Stomach (tissue), 9 donors: Measurements from ENCODE around the gene MEG3. TPM values are rescaled to one million over a fixed set of nuclear protein-coding genes. Genes with fewer than 3 reads are reported as not detected.

Experiments used
- DNase-seq, 2 donors: peaks; one replicate each; pipeline versions ENCODE4 v3.0.0 to v3.0.0-alpha.2; 2013 to 2019
- H3K27ac ChIP-seq, 5 donors: fragments of 200-600 bp in 4 of 5; sonication (generic) in 4 of 5; one replicate each; pipeline ENCODE4 v1.5.1; 2013 to 2019; ENCODE audit warnings: mild to moderate bottlenecking in 1 of 5, moderate library complexity in 1 of 5
- H3K27me3 ChIP-seq, 3 donors: fragments of 200-600 bp; sonication (generic); one replicate each; pipeline ENCODE4 v1.5.1; 2017 to 2019; ENCODE audit warnings: mixed run types in 1 of 3
- H3K36me3 ChIP-seq, 4 donors: fragments of 200-600 bp; sonication (generic); 1 replicate in 3 of 4; 2 replicates in 1 of 4; pipeline ENCODE4 v1.5.1; 2016 to 2019
- H3K4me1 ChIP-seq, 4 donors: fragments of 200-600 bp; sonication (generic); one replicate each; pipeline ENCODE4 v1.5.1; 2016 to 2019
- H3K4me3 ChIP-seq, 4 donors: fragments of 200-600 bp; sonication (generic) in 3 of 4; one replicate each; pipeline ENCODE4 v1.5.1; 2016 to 2019; ENCODE audit warnings: mild to moderate bottlenecking in 1 of 4
- H3K9me3 ChIP-seq, 4 donors: fragments of 200-600 bp; sonication (generic); one replicate each; pipeline ENCODE4 v1.5.1; 2016 to 2019
- EP300 ChIP-seq: sonication (generic); formaldehyde crosslinking; IDR thresholded peaks from one replicate; pipeline ENCODE4 v1.6.1; 2017; ENCODE audit warnings: antibody characterized with exemption
- POLR2A ChIP-seq, 4 donors: fragments of 450-650 bp; IDR thresholded peaks; one replicate each; pipeline ENCODE4 v1.6.1; 2016; ENCODE audit warnings: antibody characterized with exemption in 4 of 4, control low read depth in 2 of 4, mild to moderate bottlenecking in 1 of 4, moderate library complexity in 1 of 4
- POLR2AphosphoS5 ChIP-seq, 3 donors: sonication (generic); formaldehyde crosslinking; IDR thresholded peaks; one replicate each; pipeline ENCODE4 v1.6.1; 2016; ENCODE audit warnings: antibody characterized with exemption in 3 of 3
- WGBS, 5 donors: extraction: QIAGEN DNeasy Blood & Tissue Kit in 3 of 5; methylation state at CpG; one replicate each; pipeline versions ENCODE4 v1.1.5 to v1.1.7; 2013 to 2018; 5-methylcytosine and 5-hydroxymethylcytosine counted together
- intact Hi-C: fragments of 100-400 bp; cut with DNase I; formaldehyde crosslinking; loops from one replicate; pipeline ENCODE4 v1.15.1; 2023; ENCODE audit warnings: low total_unique reads
- polyA plus RNA-seq, 3 donors: library from polyadenylated mRNA; stranded (reverse); fragments of 200-250 nt; gene quantifications; one replicate each; pipeline ENCODE4 v1.2.3, GENCODE V29; 2013
- total RNA-seq, 5 donors: library from RNA; depleted of rRNA; stranded (reverse); fragments of >200 nt; gene quantifications; one replicate each; pipeline versions ENCODE4 v1.1.0 to v1.2.3, GENCODE V29; 2014 to 2016
- TF ChIP-seq, protein P1 (sequence below), 7 experiments: fragments of 450-650 bp in 4 of 7; fragments of 200-600 bp in 3 of 7; sonication (generic) in 3 of 7; IDR thresholded peaks; one replicate each; pipeline ENCODE4 v1.5.1; 2016 to 2019; ENCODE audit warnings: antibody characterized with exemption in 7 of 7, control low read depth in 2 of 7, mild to moderate bottlenecking in 1 of 7
- donor health status: healthy with polysubstance abuse.
- donor health status: Bipolar disorder and iron deficiency.
- donor health status: healthy.

The MEG3 gene
- total and polyA plus RNA-seq, 8 donors = 13.4 to 390 (median 99.2) TPM

GRCh38 chr14:100859781-100860180, 33.9 kb downstream of the MEG3 start:
- intact Hi-C loops = no loop called here
- TF ChIP-seq POLR2A (IDR thresholded peaks at IDR 0.05) (no peak), POLR2AphosphoS5 (IDR thresholded peaks at IDR 0.05) (no peak), EP300 (no peak)
- TF ChIP-seq, protein P1, sequence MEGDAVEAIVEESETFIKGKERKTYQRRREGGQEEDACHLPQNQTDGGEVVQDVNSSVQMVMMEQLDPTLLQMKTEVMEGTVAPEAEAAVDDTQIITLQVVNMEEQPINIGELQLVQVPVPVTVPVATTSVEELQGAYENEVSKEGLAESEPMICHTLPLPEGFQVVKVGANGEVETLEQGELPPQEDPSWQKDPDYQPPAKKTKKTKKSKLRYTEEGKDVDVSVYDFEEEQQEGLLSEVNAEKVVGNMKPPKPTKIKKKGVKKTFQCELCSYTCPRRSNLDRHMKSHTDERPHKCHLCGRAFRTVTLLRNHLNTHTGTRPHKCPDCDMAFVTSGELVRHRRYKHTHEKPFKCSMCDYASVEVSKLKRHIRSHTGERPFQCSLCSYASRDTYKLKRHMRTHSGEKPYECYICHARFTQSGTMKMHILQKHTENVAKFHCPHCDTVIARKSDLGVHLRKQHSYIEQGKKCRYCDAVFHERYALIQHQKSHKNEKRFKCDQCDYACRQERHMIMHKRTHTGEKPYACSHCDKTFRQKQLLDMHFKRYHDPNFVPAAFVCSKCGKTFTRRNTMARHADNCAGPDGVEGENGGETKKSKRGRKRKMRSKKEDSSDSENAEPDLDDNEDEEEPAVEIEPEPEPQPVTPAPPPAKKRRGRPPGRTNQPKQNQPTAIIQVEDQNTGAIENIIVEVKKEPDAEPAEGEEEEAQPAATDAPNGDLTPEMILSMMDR (IDR thresholded peaks at IDR 0.05) = no peak
- WGBS, 5 donors = 84 to 89% (median 86%) methylated on average over 17 to 18 of the region's 18 CpGs
- Histone ChIP-seq H3K27me3 (peaks cover 0 to 46% (median 0%) of the 10 kb centered on the region in 3 donors), H3K36me3 (no peaks in the 10 kb centered on the region), H3K4me1 (no peaks in the 10 kb centered on the region), H3K4me3 (no peak overlapping the region), H3K27ac (no peak overlapping the region), H3K9me3 (no peaks in the 10 kb centered on the region)
- DNase-seq = no peak

- Histone ChIP-seq H3K27ac (no peak overlapping the region), H3K36me3 (no peaks in the 10 kb centered on the region), H3K9me3 (no peaks in the 10 kb centered on the region), H3K27me3 (peaks cover 0 to 46% (median 0%) of the 10 kb centered on the region in 3 donors), H3K4me1 (no peaks in the 10 kb centered on the region), H3K4me3 (no peak overlapping the region)
- 72 to 83% (median 80%) methylated on average over 13 to 19 of the region's 19 CpGs for WGBS, 5 donors
- DNase-seq = no peak
- TF ChIP-seq EP300 = no peak
- TF ChIP-seq, protein P1 (IDR thresholded peaks at IDR 0.05) = no peak
- no peak for TF ChIP-seq POLR2AphosphoS5 (IDR thresholded peaks at IDR 0.05)
- no peak for TF ChIP-seq POLR2A (IDR thresholded peaks at IDR 0.05)
- intact Hi-C loops = no loop called here
Observed at GRCh38 chr14:100860556-100861187, 34.8 kb downstream of the MEG3 start.

DNA sequence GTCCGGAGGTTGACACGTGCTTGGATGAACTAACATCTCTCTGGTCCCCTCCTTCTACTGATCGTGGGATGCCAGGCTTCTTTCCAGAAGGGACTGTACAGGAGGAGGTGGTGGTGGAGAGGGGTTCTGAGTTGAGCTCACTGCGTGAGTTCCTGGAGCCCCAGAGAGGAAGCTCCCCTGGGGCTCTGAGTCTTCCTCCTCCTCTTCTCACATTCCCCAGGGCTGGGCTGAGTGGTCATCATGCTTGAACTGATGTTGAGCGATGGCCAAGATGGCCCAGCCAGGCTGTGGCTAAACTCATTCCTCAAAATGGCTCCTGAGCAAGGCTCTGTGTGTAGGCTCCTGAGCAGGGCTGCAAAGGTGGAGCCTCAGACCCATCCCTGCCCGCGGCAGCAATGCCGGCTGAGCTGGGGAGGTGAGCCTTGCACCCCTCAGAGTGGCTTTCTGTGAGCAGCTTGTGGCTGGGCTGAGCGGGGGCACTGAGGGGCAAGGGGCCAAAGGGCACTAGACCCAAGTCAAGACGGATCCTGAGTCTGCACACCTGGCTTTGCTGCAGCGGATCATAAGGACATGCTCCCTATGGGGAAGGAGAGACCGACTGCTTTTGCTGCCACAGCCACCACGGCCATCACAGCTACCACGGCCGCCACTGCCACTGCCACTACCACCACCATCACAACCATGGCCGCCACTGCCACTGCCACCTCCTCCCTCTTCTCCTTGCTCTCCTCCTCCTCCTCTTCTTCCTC, 35.4 kb downstream of the MEG3 start:
- H3K4me3 ChIP-seq = no peak overlapping the region
- intact Hi-C loops = no loop called here
- no peaks in the 10 kb centered on the region for H3K9me3 ChIP-seq
- 88 to 94% (median 89%) methylated on average over 11 to 16 of the region's 16 CpGs for WGBS, 5 donors
- no peak for DNase-seq
- TF ChIP-seq POLR2AphosphoS5 (IDR thresholded peaks at IDR 0.05) (no peak), POLR2A (IDR thresholded peaks at IDR 0.05) (no peak)
- TF ChIP-seq, protein P1 (IDR thresholded peaks at IDR 0.05) = no peak
- peaks cover 0 to 46% (median 0%) of the 10 kb centered on the region in 3 donors for H3K27me3 ChIP-seq
- no peaks in the 10 kb centered on the region for H3K4me1 ChIP-seq
- no peaks in the 10 kb centered on the region for H3K36me3 ChIP-seq
- no peak overlapping the region for H3K27ac ChIP-seq

DNA sequence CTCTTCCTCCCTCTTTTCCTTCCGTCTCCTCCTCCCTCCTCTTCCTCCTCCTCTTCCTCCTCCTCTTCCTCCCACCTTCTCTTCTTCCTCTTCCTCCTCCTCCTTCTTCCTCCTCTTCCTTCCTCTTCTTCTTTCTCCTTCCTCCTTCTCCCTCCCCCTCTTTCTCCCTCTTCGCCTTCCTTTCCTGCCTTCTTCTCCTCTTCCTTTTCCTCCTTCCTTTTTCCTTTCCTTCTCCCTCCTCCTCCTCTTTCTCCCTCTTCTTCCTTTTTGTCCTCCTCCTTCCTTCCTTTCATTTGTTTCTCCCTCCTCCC, 36.0 kb downstream of the MEG3 start:
- Histone ChIP-seq H3K4me3 (no peak overlapping the region), H3K9me3 (no peaks in the 10 kb centered on the region), H3K36me3 (no peaks in the 10 kb centered on the region), H3K27ac (no peak overlapping the region), H3K4me1 (no peaks in the 10 kb centered on the region), H3K27me3 (peaks cover 0 to 46% (median 0%) of the 10 kb centered on the region in 3 donors)
- no peak for TF ChIP-seq EP300
- TF ChIP-seq, protein P1 (IDR thresholded peaks at IDR 0.05) = no peak
- TF ChIP-seq POLR2AphosphoS5 (IDR thresholded peaks at IDR 0.05) = no peak
- TF ChIP-seq POLR2A (IDR thresholded peaks at IDR 0.05) = no peak
- 90 to 94% (median 94%) methylated on average over 2 of the region's 2 CpGs for WGBS, 5 donors
- intact Hi-C loops = no loop called here
- no peak for DNase-seq
